Measurements from ENCODE around the gene MGAM2. TPM values are rescaled to one million over a fixed set of nuclear protein-coding genes. Genes with fewer than 3 reads are reported as not detected.

The MGAM2 gene
- total RNA-seq, 1 experiment from 2014 or later, result not detected

DNA sequence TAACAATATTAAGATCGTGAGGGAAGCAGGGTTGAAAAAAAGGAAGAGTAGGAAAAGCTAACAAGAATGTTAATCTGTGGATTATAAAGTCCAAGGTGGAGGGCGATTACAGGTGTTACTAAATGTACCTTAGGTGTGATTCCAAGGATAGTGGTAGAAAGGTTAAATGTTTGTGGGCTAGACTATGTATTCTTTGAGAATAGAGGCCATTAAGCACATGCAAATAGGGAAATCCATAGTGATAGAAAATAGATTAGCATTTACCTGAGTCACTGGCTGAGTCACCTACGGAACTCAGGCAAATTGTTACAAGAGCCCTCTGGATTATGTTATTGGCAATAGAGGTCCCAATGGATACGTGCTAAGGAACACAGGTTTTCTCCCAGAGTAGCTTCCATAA is 9.0 kb downstream of the MGAM2 start:
- DNase-seq (ENCODE audit: low read depth), result no peak

DNA sequence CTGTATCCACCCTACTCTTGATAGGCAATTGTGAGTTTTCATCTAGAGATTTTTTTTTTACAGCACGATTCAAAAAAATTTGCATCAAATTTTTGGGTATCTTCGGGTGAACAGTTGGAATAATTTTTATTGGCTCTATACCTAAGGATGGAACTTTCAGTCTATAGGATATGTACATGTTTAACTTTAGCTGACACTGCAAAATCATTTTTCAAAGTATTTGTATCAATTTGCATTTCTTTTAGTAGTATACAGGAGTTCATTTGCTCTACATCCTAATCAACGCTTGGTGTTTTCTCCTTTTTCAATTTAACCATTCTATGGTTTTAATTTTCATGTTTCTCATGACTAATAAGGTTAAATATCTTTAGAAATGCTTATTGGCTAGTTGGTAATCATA is 11.7 kb downstream of the MGAM2 start:
- DNase-seq (ENCODE audit: low read depth), result no peak

DNA sequence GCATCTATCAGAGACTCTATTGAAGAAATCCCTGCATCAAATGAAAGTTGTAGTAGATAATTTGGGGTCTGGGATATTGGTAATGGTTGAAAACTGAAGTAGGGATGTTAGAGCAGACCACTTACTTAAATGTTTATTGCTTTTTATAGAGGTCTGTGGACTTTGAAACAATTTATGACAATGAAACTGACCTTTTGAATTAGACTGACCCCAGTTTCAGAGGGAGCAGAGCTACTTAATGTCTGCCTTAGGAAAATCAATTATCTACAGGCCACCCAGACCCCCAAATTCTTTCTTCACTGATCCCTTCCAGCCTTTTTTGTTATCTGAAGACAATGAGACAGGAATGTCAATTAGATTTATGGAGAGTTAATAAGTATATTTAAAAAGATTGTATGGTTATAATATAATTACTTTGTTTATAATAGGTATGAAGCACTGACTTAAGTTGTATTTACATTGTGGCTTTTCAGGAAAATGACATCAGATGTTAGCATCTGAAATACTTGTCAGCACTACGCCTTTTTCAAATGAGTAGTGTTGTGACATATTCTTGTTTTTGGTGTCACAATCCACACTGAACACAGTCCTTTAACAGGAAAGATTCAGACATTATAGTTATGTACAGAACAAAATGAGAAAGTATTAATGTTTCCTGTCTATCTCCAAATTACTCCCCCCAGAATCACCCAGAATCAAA is 13.9 kb downstream of the MGAM2 start:
- no peak for DNase-seq (ENCODE audit: low read depth)

DNA sequence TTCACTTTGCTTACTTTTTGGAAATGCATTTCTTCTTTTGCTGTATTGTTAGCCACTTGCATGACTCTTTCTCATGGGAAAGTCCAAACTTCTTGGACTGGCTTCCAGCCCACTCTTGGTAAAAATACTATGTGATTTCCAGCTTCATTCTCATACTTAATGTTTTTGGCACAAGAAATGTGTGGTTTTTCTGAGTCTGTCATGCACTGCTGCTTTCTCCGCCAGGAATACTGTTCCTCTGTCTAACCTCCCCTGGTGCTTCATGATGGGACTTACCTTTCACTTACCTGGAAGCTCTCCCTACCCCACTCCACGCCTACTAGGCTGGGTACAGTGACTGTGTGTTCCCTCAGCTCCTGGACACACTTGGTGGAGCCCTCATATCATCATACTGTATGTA is 18.7 kb downstream of the MGAM2 start:
- DNase-seq (ENCODE audit: low read depth), result peak; percentile 48

DNA sequence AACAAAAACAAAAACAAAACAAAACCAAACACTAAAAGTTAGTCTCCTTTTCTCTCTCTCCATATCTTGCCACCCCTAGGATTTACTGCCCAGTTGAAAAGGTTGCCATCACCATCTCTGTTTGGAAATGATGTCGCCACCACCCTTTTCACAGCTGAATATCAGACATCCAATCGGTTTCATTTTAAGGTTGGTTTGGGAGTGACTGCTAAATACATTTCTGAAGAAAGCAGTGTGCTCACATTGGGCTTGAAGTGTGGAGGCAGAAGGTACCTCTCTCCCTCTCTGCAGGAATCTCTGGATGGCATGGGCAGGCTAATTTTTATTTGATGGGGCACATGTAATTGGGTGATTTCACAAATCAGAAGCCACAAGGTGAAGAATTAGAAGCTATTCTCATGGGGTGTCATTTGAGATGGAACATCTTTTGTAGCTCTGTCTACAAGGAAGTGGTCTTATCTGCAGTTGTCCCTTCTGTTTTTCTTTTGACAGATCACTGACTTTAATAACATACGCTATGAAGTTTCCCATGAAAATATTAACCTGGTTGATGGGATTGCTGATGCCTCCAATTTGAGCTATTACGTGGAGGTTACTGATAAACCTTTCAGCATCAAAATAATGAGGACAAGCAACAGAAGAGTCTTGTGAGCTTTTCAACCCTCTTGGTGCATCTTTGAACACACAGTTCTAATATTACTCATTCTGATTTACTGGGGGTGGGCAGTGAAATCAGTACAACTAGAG is 20.1 kb downstream of the MGAM2 start:
- DNase-seq (ENCODE audit: low read depth), result no peak

DNA sequence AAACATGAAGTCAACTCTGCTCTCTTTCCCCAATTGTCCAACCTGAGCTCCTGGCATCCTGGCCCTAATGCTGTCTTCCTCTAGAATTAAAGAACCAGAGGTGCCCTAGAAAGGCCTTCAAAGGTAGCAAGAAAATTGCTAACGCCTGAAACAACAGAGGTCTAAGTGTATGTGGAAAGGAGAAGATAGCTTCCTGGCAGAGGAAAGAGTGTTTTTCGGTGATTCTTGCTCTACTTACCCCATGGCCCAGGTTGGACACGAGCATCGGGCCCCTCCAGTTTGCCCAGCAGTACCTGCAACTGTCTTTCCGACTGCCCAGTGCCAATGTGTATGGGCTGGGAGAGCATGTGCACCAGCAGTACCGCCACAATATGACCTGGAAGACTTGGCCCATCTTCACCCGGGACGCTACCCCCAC is 22.2 kb downstream of the MGAM2 start:
- no peak for DNase-seq (ENCODE audit: low read depth)

DNA sequence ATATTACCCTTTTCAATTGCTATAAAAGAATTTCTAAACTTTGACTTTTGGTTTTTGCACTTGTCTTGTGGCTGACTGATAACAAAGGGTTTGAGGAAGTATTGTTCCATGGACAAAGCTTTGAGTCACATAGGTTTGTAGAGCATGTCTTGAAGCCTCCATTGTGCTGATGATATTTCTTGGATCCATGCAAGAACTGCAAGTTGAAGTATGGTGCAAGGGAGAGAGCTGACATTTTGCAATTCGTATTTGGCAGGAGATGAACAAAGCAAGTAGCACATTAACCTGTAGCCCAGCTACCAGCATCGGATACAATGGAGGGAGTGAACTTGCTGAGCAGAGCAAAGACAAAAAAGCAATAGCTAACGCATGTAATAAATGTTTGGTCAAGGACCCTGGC is 23.4 kb downstream of the MGAM2 start:
- DNase-seq (ENCODE audit: low read depth), result no peak

DNA sequence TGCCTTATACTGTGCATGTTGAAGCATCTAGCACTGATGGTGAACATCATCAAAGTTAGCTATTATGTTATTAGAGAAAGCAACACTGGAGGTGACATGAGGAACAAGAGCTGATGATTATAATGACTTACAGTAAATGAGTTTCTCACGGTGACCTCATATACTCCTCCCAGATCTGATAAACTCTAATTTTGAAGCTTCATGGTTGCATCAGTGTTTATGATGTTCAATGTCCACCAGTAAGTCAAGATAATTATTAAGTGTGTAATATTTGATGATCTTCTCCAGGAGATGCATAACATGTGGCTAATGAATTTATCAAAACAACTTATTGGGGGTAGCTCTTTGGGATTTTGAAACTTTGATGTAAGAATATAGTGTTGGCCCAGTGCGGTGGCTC is 27.5 kb downstream of the MGAM2 start:
- no peak for DNase-seq (ENCODE audit: low read depth)

DNA sequence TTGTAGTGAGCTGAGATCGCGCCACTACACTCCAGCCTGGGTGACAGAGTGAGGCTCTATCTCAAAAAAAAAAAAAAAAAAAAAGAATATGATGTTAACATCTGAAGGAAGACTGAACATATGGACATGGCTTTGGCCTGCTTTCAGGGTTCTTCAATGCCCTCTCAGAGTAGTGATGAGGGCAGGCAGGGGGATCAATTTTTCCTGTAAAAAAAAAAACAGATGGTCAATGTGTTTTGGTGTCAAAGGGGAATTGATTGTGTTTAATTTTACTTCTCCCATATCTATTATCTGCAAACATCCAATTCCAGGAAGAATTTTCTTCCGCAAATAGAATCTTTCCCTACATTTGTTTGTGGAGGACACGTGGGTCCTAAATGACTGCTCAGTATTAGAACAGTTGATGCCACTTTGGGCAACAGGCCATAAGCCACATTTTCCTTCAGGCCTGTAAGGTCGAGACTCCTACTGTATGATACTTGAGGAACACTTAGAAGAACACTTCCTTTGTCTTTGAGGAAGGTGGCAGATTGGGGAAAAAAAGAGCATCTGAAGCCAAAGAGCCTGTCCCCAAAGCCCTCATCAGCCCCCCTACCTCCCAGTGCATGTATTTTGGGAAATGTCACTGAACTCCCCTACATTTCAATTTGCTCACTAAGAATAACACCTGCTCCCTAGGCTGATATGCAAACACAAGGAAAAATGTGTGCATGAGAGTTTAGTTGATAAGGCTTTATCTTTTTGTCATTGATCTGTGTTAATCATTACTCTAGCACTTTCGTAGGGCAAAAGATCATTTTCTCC is 28.3 kb downstream of the MGAM2 start:
- no peak for DNase-seq (ENCODE audit: low read depth)

DNA sequence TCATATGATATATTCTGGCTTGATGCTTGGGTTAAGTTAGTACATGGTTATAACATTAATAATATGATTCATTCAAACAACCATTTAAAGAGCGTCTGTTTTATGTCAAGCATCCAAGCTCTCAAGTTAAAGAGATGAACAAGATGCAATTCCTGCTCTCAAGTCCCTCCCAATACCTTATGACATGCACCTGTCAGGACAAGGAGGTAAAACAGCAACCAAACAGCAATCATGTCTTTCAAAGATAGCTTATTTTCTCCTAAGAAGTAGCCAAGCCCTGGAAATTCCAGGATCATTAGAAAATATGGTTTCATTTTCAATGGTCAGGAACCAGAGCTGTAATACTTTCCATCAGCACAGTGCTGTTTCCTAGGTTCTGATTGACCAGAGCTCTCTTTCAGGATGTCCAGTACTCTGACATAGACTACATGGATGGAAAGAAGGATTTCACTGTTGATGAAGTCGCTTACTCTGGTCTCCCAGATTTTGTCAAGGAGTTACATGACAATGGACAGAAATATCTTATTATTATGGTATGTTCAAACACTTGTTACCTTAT is 29.0 kb downstream of the MGAM2 start:
- no peak for DNase-seq (ENCODE audit: low read depth)

DNA sequence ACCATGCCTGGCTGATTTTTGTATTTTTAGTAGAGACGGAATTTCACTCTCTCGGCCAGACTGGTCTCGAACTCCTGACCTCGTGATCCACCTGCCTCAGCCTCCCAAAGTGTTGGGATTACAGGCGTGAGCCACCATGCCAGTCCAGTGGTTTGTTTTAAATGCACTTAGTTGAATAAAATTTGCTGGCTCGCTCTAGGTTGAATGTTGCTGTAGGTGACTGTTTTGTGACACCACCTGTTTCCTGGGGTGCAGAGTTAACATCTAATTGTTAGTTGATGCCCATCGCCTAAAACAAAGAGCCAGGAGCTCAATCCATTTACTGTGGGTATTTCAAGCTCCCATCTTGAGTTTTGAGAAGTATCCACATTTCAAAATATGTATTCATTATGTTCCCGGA is 31.2 kb downstream of the MGAM2 start:
- DNase-seq (ENCODE audit: low read depth), result no peak

DNA sequence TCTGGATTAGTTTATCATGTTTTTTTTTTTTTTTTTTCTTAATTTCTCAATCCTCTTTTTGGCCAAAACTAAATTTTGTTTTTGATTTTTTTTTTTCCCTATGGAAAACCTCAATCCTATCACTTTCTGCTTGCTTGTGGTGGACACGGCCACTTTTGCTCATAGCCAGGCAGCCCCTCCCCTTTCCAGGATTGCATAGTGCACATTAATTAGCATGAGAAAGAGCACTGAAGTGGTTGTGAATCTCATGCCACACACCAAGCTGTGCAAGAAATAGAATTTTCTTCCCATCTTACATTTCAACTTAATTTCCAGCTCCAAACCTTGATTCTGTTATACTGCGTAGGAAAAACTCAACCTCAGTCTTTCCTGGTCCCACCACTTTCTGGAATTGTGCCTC is 34.6 kb downstream of the MGAM2 start:
- DNase-seq (ENCODE audit: low read depth), result no peak

DNA sequence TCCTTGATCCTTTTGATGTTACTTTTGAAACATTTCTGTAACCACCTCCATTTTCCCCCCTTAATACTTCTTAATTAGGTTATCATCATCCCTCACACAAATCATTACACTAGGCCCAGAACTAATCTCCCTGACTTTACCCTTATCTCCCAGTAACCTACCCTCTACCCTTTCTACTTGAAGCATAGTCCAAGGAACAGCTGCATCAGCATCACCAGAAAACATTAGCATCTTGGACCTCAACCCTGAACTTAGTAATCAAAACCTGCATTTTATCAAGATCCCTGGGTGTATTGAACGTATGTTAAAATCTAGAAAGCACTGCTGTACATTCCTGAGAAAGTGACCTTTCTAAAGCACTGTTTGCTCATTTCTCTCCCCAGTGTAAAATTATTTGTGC is 38.8 kb downstream of the MGAM2 start:
- DNase-seq (ENCODE audit: low read depth), result no peak

DNA sequence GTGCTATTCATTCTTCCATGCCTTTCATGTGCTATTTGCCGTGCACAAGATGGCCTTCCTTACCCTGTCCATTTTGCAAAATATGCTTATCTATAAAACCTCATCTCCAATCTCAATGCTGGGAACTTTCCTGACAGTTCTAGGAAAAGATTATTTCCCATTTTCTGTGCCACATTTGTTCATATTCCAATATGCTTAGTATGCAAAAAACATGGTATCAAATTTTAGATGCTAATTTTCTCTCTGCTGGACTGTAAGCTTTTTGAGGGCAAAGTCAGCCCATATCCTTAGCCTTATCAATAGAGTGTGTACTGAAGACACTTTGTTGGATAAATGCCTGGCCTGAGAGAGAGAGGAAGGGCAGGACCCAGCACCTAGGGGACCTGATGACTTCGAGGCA is 39.4 kb downstream of the MGAM2 start:
- DNase-seq (ENCODE audit: low read depth), result no peak

DNA sequence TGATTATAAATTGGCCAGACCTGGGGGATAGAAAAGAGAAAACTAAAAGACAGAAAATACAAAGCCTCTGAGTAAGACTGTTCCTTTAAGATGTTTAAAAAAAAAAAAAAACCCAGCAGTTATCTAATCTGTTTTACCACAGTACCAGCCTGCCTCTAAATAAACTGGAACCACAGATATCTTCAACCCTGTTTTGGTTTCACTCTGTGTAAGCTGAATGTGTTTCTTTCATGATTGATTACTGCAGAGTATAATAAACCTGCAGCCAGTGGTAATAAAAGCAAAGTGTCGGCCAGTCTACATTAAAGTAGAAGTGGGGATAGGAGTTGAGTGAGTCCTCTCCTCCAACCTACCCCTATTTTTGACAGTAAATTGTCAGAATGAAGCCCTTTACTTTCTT is 40.6 kb downstream of the MGAM2 start:
- no peak for DNase-seq (ENCODE audit: low read depth)

DNA sequence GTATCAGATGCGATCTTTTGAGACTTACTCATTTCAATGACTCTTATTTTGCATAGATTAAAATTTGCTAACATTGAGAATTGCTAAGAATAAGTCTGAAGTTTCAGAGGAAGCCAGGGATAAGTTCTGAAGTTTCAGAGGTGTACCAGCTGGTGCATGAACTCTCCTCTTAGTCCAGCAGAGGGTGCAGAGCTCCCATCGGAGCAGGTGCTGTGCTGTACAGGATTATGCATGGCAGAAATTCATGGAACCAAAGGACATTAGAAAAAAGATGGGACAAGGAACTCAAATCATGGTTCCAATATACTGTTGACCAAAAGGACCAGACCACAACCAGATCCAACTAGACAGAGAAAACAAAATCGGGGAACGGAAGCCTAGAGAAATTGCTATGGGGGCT is 41.9 kb downstream of the MGAM2 start:
- DNase-seq (ENCODE audit: low read depth), result peak; percentile 59

DNA sequence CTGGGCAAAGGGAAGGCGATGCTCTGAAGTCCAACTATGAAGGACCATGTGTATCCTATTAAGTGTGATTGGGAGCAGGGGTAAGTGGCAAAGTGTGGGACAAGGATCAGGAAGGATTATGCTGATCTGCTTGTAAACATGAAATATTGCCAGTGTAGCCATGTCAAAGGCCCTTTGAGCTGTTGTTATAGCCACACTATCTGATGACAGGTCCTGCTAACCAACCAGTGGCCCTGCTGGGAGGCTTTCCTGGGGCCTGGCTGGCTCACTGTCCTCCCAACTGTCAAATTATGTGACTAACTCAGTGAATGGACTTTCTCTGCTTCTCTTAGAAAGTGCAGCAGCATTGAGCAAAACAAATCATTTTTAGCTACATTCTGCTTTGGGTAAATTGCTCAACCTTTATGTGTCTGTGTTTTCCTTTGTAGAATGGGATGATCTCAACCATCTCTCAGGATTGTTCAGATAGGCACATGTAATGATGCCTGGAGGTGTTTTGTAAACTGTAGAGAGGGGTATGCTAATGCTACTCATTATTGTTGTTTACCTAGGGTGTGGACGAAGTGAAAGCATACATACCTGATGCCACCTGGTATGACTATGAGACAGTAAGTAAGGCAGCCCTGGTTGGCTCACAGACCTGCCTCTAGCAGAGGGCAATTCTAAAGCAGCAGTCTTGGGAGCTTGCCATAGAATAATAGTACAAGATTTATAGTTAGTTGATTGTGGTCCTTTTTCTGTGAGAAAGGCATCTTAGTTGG is 47.4 kb downstream of the MGAM2 start:
- DNase-seq (ENCODE audit: low read depth), result no peak

DNA sequence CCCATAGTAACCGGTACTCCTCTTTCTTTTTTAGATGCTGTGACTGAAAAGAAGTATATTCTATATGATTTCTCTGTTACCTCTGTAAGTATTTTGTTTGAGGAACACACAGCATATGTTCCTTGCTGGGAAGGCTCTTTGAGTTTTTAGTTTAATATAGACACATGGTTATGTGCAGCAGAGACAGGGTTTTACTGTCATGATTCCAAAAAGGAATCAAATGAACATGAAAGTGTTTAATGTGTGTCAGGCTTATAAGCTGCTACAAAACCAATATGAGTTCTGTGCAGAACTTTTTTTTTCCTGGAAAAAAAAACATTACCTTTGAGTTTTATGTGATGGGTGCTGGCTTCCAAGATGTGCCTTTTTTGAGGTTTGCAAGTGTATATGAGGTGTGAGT is 50.4 kb downstream of the MGAM2 start:
- DNase-seq (ENCODE audit: low read depth), result no peak

DNA sequence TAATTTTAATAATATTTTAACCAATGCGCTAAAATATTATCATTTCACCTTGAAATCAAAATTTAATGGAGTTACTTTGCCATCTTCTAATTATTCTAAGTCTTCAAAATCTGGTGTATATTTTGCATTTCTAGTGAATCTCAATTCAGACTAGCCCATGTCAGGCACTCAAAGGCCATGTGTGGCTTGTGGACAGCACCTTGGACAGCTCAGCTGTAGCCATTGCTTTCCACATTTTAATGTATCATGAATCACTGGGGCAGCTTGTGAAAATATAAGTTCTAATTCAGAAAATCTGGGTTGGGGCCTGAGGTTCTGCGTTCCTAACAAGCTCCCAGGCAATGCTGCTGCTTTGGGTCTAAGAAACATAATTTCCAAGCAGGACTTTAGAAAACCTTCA is 57.2 kb downstream of the MGAM2 start:
- peak; percentile 16 for DNase-seq (ENCODE audit: low read depth)

DNA sequence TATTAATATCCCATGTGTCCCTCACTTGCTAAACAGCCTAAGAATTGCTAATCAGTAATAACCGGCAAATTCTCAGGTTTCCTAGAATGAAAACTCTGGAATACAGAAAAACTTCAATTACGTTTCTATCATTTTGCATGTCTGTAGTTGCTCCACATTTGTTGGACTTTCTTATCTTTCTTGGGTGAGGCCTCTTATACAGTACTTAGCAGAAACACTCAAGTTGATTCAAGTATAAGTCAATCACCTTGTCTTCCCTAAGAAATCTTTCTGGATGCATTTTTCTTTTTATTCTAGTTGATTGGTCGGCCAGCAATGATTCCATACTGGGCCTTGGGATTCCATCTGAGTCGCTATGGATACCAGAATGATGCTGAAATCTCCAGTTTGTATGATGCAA is 61.4 kb downstream of the MGAM2 start:
- DNase-seq (ENCODE audit: low read depth), result no peak

DNA sequence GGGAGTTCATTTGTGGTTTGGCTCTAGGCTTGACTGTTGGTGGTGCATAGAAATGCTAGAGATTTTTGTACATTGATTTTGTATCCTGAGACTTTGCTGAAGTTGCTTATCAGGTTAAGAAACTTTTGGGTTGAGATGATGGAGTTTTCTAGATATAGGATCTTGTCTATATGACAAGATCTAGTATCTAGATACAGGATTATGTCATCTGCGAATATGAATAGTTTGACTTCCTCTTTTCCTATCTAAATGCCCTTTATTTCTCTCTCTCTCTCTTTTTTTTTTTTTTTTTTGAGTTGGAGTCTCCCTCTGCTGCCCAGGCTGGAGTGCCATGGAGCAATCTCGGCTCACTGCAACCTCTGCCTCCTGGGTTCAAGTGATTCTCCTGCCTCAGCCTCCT is 62.9 kb downstream of the MGAM2 start:
- no peak for DNase-seq (ENCODE audit: low read depth)

DNA sequence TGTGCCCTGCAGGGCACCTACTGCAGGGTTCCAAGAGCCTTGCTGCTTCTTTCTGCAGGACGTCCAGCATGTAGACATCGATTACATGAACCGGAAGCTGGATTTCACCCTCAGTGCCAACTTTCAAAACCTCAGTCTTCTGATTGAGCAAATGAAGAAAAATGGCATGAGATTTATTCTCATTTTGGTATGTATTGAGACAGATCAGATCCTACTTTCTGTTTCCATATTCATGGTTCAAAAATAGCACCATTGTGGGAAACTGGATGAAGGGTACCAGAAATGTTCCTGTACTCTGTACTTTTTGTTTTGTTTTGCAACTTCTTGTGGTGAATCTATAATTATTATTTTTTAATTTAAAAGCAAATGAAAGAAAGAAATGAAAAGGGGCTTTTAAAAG is 64.1 kb downstream of the MGAM2 start:
- no peak for DNase-seq (ENCODE audit: low read depth)
